Activated CD8-positive, alpha-beta memory T cell treated with anti-CD3 and anti-CD28 coated beads for 48 hours (primary cell): ENCODE data around the gene PRPF40A.
"Not testable (repeated sequence)": the region's sequence is repeated elsewhere in the genome, so short reads cannot be mapped to it uniquely, and the experiment has no call there.

ENCODE experiments used
- DNase-seq, 3 experiments: peaks; one replicate each; pipeline ENCODE4 v3.0.0-alpha.2; 2020; ENCODE audit warnings: low read depth in 2 of 3, low spot score in 2 of 3

Gene PRPF40A

GRCh38 chr2:152717228-152718075, at the start of gene PRPF40A:
PRPF40A (minus strand) TSS chr2:152717461; CDS start chr2:152717439, 22 bp downstream.
- DNase-seq, result peak; percentile 92 to 97 (median 94)

- no peak for DNase-seq
Measured at GRCh38 chr2:152766928-152767327, 49.7 kb upstream of the PRPF40A start.

- no peak for DNase-seq
Measured at GRCh38 chr2:152763651-152764050, 46.4 kb upstream of the PRPF40A start.

- not testable (repeated sequence) for DNase-seq
Measured at GRCh38 chr2:152763208-152763607, 45.9 kb upstream of the PRPF40A start.

GRCh38 chr2:152762202-152762601, 44.9 kb upstream of the PRPF40A start:
- DNase-seq, result no peak

- no peak for DNase-seq
Measured at GRCh38 chr2:152761214-152761613, 44.0 kb upstream of the PRPF40A start.

- no peak for DNase-seq
Measured at GRCh38 chr2:152759290-152760072, 42.2 kb upstream of the PRPF40A start.

GRCh38 chr2:152755029-152755428, 37.8 kb upstream of the PRPF40A start:
- no peak for DNase-seq

GRCh38 chr2:152747751-152748150, 30.5 kb upstream of the PRPF40A start:
- DNase-seq, result not testable (repeated sequence)

GRCh38 chr2:152743002-152743401, 25.7 kb upstream of the PRPF40A start:
- DNase-seq, result no peak

- no peak for DNase-seq
Measured at GRCh38 chr2:152740743-152741328, 23.6 kb upstream of the PRPF40A start.

- DNase-seq, result not testable (repeated sequence)
Measured at GRCh38 chr2:152739705-152740104, 22.4 kb upstream of the PRPF40A start.

- DNase-seq, result no peak
Measured at GRCh38 chr2:152738438-152738837, 21.2 kb upstream of the PRPF40A start.

GRCh38 chr2:152737509-152737908, 20.2 kb upstream of the PRPF40A start:
- not testable (repeated sequence) for DNase-seq

- no peak for DNase-seq
Measured at GRCh38 chr2:152730591-152731333, 13.5 kb upstream of the PRPF40A start.

GRCh38 chr2:152729844-152730243, 12.6 kb upstream of the PRPF40A start:
- no peak for DNase-seq

GRCh38 chr2:152723918-152724317, 6.7 kb upstream of the PRPF40A start:
- DNase-seq, result no peak

GRCh38 chr2:152722639-152723038, 5.4 kb upstream of the PRPF40A start:
- not testable (repeated sequence) for DNase-seq

- no peak for DNase-seq
Measured at GRCh38 chr2:152720794-152721193, 3.5 kb upstream of the PRPF40A start.

GRCh38 chr2:152718909-152719645, 1.8 kb upstream of the PRPF40A start:
- DNase-seq, result no peak
